Peyer's patch (tissue), 4 donors: ENCODE data around the gene RNU6-7. TPM values are rescaled to one million over a fixed set of nuclear protein-coding genes. Genes with fewer than 3 reads are reported as not detected.

Source experiments
- DNase-seq, 3 donors: peaks; one replicate each; pipeline ENCODE4 v3.0.0-alpha.2; 2017 to 2019
- H3K27ac ChIP-seq, 4 donors: fragments of 200-600 bp; sonication (generic); one replicate each; pipeline ENCODE4 v1.5.1; 2016 to 2019
- H3K27me3 ChIP-seq, 2 donors: fragments of 200-600 bp; sonication (generic); one replicate each; pipeline ENCODE4 v1.5.1; 2019
- H3K36me3 ChIP-seq, 3 donors: fragments of 200-600 bp; sonication (generic); one replicate each; pipeline ENCODE4 v1.5.1; 2016 to 2019
- H3K4me1 ChIP-seq, 4 donors: fragments of 200-600 bp; sonication (generic); one replicate each; pipeline ENCODE4 v1.5.1; 2016 to 2019
- H3K4me3 ChIP-seq, 4 donors: fragments of 200-600 bp; sonication (generic); 1 replicate in 3 of 4; 2 replicates in 1 of 4; pipeline ENCODE4 v1.5.1; 2016 to 2019; ENCODE audit warnings: mild to moderate bottlenecking in 1 of 4
- H3K9me3 ChIP-seq, 4 donors: fragments of 200-600 bp; sonication (generic); one replicate each; pipeline ENCODE4 v1.5.1; 2016 to 2019; ENCODE audit warnings: mild to moderate bottlenecking in 1 of 4
- CTCF ChIP-seq, 6 experiments: fragments of 450-650 bp in 4 of 6; fragments of 200-600 bp in 2 of 6; sonication (generic) in 1 of 6; IDR thresholded peaks; one replicate each; pipeline ENCODE4 v1.5.1; 2017 to 2019; ENCODE audit warnings: antibody characterized with exemption in 6 of 6, mild to moderate bottlenecking in 3 of 6, moderate library complexity in 1 of 6
- POLR2A ChIP-seq, 2 donors: fragments of 450-650 bp; IDR thresholded peaks; one replicate each; pipeline ENCODE4 v1.5.1; 2017; ENCODE audit warnings: antibody characterized with exemption in 2 of 2, mild to moderate bottlenecking in 2 of 2, moderate library complexity in 2 of 2
- total RNA-seq, 4 donors: library from RNA; depleted of rRNA; stranded (reverse); fragments of >200 nt; gene quantifications; one replicate each; pipeline ENCODE4 v1.1.0, GENCODE V29; 2016

RNU6-7 gene
- total RNA-seq, 4 donors from 2014 or later, result not detected

- Histone ChIP-seq H3K36me3 (no peaks in the 10 kb centered on the region), H3K27ac (no peak overlapping the region), H3K9me3 (no peaks in the 10 kb centered on the region), H3K4me1 (no peaks in the 10 kb centered on the region), H3K4me3 (no peak overlapping the region), H3K27me3 (no peaks in the 10 kb centered on the region)
- no peak for TF ChIP-seq POLR2A (IDR thresholded peaks at IDR 0.05)
- TF ChIP-seq CTCF (IDR thresholded peaks at IDR 0.05), result no peak
- no peak for DNase-seq
Observed at GRCh38 chr14:32190673-32191072, 11.2 kb upstream of the RNU6-7 start.

GRCh38 chr14:32192712-32193373, 9.0 kb upstream of the RNU6-7 start:
- no peak for DNase-seq
- no peak overlapping the region for H3K27ac ChIP-seq
- H3K36me3 ChIP-seq, result no peaks in the 10 kb centered on the region
- no peaks in the 10 kb centered on the region for H3K9me3 ChIP-seq
- H3K27me3 ChIP-seq, result no peaks in the 10 kb centered on the region
- H3K4me1 ChIP-seq, result no peaks in the 10 kb centered on the region
- TF ChIP-seq POLR2A (IDR thresholded peaks at IDR 0.05) (no peak), CTCF (IDR thresholded peaks at IDR 0.05) (no peak)
- no peak overlapping the region for H3K4me3 ChIP-seq

GRCh38 chr14:32193532-32193931, 8.3 kb upstream of the RNU6-7 start:
- Histone ChIP-seq H3K27ac (no peak overlapping the region), H3K4me1 (no peaks in the 10 kb centered on the region), H3K4me3 (no peak overlapping the region), H3K9me3 (no peaks in the 10 kb centered on the region), H3K27me3 (no peaks in the 10 kb centered on the region), H3K36me3 (no peaks in the 10 kb centered on the region)
- DNase-seq, result no peak
- no peak for TF ChIP-seq CTCF (IDR thresholded peaks at IDR 0.05)
- TF ChIP-seq POLR2A (IDR thresholded peaks at IDR 0.05), result no peak

- Histone ChIP-seq H3K27ac (no peak overlapping the region), H3K4me1 (peaks cover 0 to 4% (median 0%) of the 10 kb centered on the region in 4 donors), H3K36me3 (no peaks in the 10 kb centered on the region), H3K27me3 (no peaks in the 10 kb centered on the region), H3K9me3 (no peaks in the 10 kb centered on the region), H3K4me3 (no peak overlapping the region)
- TF ChIP-seq POLR2A (IDR thresholded peaks at IDR 0.05) (no peak), CTCF (IDR thresholded peaks at IDR 0.05) (no peak)
- DNase-seq, result no peak
Observed at GRCh38 chr14:32195636-32196035, 6.2 kb upstream of the RNU6-7 start.

GRCh38 chr14:32197919-32198318, 3.9 kb upstream of the RNU6-7 start:
- H3K27me3 ChIP-seq, result no peaks in the 10 kb centered on the region
- TF ChIP-seq POLR2A (IDR thresholded peaks at IDR 0.05) (no peak), CTCF (IDR thresholded peaks at IDR 0.05) (no peak)
- no peaks in the 10 kb centered on the region for H3K36me3 ChIP-seq
- no peak for DNase-seq
- no peak overlapping the region for H3K27ac ChIP-seq
- H3K4me1 ChIP-seq, result peaks cover 0 to 15% (median 0%) of the 10 kb centered on the region in 4 donors
- no peaks in the 10 kb centered on the region for H3K9me3 ChIP-seq
- no peak overlapping the region for H3K4me3 ChIP-seq
